Glutamatergic neuron (in vitro differentiated cells): ENCODE measurements around the gene DDX51. TPM values are rescaled to one million over a fixed set of nuclear protein-coding genes. Genes with fewer than 3 reads are reported as not detected.
A peak's percentile ranks its signal among the peaks of the same experiment; 100 is the strongest.

Experiments
- DNase-seq: peaks from one replicate; pipeline ENCODE4 v3.0.0; 2022
- H3K27ac Mint-ChIP-seq: one replicate; pipeline ENCODE4 v1.8.0; 2020; ENCODE audit warnings: mild to moderate bottlenecking, mixed read lengths, inconsistent platforms; ENCODE audit not compliant: unreplicated experiment
- H3K27me3 Mint-ChIP-seq: one replicate; pipeline ENCODE4 v1.8.0; 2020; ENCODE audit warnings: mild to moderate bottlenecking, moderate library complexity, mixed read lengths, inconsistent platforms; ENCODE audit not compliant: unreplicated experiment
- H3K36me3 Mint-ChIP-seq: one replicate; pipeline ENCODE4 v1.8.0; 2020; ENCODE audit warnings: mild to moderate bottlenecking, mixed read lengths, inconsistent platforms; ENCODE audit not compliant: unreplicated experiment
- H3K4me1 Mint-ChIP-seq: one replicate; pipeline ENCODE4 v1.8.0; 2020; ENCODE audit warnings: mild to moderate bottlenecking, low read depth, mixed read lengths, inconsistent platforms; ENCODE audit not compliant: unreplicated experiment
- H3K4me3 Mint-ChIP-seq: one replicate; pipeline ENCODE4 v1.8.0; 2020; ENCODE audit warnings: mild to moderate bottlenecking, mixed read lengths, inconsistent platforms; ENCODE audit not compliant: unreplicated experiment
- H3K9me3 Mint-ChIP-seq: one replicate; pipeline ENCODE4 v1.8.0; 2020; ENCODE audit warnings: mild to moderate bottlenecking, moderate library complexity, mixed read lengths, inconsistent platforms; ENCODE audit not compliant: unreplicated experiment
- CTCF ChIP-seq: fragments of 200-600 bp; sonication (generic); IDR thresholded peaks from one replicate; pipeline ENCODE4 v1.5.0; 2021; ENCODE audit not compliant: partially characterized antibody, unreplicated experiment
- total RNA-seq: library from RNA; stranded (reverse); fragmentation: NEBNext Ultra II Directional; extraction: Animal tissue kit (Norgen Biotek cat#: 25700); gene quantifications from one replicate; pipeline ENCODE4 v1.2.1, GENCODE V29; 2021; ENCODE audit not compliant: unreplicated experiment

The DDX51 gene
- total RNA-seq, 1 donor from 2014 or later, result 24.9 TPM

GRCh38 chr12:132174839-132175490, 30.8 kb upstream of the DDX51 start:
- H3K27ac Mint-ChIP-seq, result no peak overlapping the region
- no peak overlapping the region for H3K4me3 Mint-ChIP-seq
- TF ChIP-seq CTCF, result no peak
- peaks cover 3% of the 10 kb centered on the region for H3K9me3 Mint-ChIP-seq
- no peaks in the 10 kb centered on the region for H3K36me3 Mint-ChIP-seq
- DNase-seq, result no peak
- H3K27me3 Mint-ChIP-seq, result peaks cover 5% of the 10 kb centered on the region
- peaks cover 7% of the 10 kb centered on the region for H3K4me1 Mint-ChIP-seq

- Mint-ChIP-seq H3K27ac (no peak overlapping the region), H3K27me3 (peaks cover 5% of the 10 kb centered on the region), H3K4me3 (no peak overlapping the region), H3K4me1 (peaks cover 7% of the 10 kb centered on the region), H3K9me3 (peaks cover 3% of the 10 kb centered on the region), H3K36me3 (no peaks in the 10 kb centered on the region)
- DNase-seq, result peak; percentile 13
- no peak for TF ChIP-seq CTCF
Observed at GRCh38 chr12:132174015-132174838, 30.1 kb upstream of the DDX51 start.

- DNase-seq, result peak; percentile 13
- Mint-ChIP-seq H3K27me3 (peaks cover 4% of the 10 kb centered on the region), H3K9me3 (peaks cover 3% of the 10 kb centered on the region), H3K36me3 (no peaks in the 10 kb centered on the region), H3K4me1 (peaks cover 4% of the 10 kb centered on the region), H3K4me3 (no peak overlapping the region), H3K27ac (no peak overlapping the region)
- TF ChIP-seq CTCF, result no peak
Observed at GRCh38 chr12:132173135-132174014, 29.3 kb upstream of the DDX51 start.

GRCh38 chr12:132172619-132173018, 28.5 kb upstream of the DDX51 start:
- Mint-ChIP-seq H3K4me1 (peaks cover 2% of the 10 kb centered on the region), H3K27ac (no peak overlapping the region), H3K4me3 (no peak overlapping the region), H3K9me3 (peaks cover 3% of the 10 kb centered on the region), H3K27me3 (peaks cover 2% of the 10 kb centered on the region), H3K36me3 (no peaks in the 10 kb centered on the region)
- TF ChIP-seq CTCF, result no peak
- peak; percentile 12 for DNase-seq
